Measurements from ENCODE around the gene TBC1D22A.

Gene TBC1D22A

DNA sequence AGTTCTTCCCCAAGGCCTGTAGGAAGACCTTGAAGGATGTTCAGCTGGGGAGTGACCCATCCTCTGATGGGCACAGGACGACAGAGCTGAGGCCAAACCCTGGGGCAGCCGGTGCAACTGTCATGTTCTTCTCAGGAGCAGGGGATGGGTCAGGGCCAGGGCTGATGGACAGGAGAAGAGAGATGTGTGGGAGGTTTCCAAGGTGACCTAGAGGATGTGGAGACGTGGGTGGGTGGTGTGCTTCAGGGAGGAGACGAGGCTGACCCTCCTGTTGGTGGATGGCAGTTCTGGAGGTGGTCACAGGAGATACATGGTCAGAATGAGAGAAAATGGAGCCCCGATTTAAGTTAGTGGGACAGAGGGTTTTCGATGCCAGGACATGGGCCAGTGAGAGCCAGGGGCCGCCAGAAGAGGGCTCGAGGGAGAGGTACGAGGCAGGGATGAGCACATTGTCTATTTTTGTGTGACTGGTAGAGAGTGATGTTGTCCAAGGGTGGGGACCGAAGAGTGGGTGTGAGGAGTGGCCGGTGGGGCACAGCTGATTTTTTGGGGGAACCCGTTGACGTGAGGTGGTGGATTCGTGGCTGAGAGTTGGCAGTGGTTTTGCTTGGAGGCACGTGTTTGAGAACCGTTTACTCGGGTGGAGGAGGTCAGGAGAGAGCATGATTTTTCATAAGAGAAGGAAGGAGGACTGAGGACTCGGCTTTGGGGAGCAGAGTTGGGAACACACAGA lies 14.6 kb downstream of the TBC1D22A start:
- Histone ChIP-seq H3K4me1 (ENCODE audit: low read length) (peaks cover 10% of the 10 kb centered on the region; the same call in 1 of the 2 replicates), H4K20me1 (ENCODE audit: insufficient read depth, low read length) (no peaks in the 10 kb centered on the region; the same call in 1 of the 2 replicates), H3K27ac (ENCODE audit: low read length) (no peak overlapping the region), H3K9me2 (replicated peaks; ENCODE audit: insufficient read depth, low read length) (no peaks in the 10 kb centered on the region), H3K4me2 (ENCODE audit: low read depth, low read length) (no peak overlapping the region), H3K27me3 (replicated peaks; ENCODE audit: insufficient read depth, low read length) (no peaks in the 10 kb centered on the region), H3F3A (ENCODE audit: insufficient read depth, low read length) (no peaks in the 10 kb centered on the region), H3K4me3 (ENCODE audit: low read length) (no peak overlapping the region), H3K79me2 (ENCODE audit: low read length) (peaks cover 77% of the 10 kb centered on the region), H3K9me3 (replicated peaks; ENCODE audit: insufficient read depth, low read length) (no peaks in the 10 kb centered on the region), H3K36me3 (replicated peaks; ENCODE audit: insufficient read depth, low read length) (no peaks in the 10 kb centered on the region), H3K9ac (ENCODE audit: low read length) (no peak overlapping the region), H2AFZ (ENCODE audit: low read length) (no peak overlapping the region)
- DNase-seq: no peak
- TF ChIP-seq CTCF (IDR thresholded peaks at IDR 0.05; ENCODE audit: low read length) (no peak), EZH2 (optimal IDR thresholded peaks at IDR 0.05; ENCODE audit: low read depth, low read length) (no peak), EZH2phosphoT487 (IDR thresholded peaks at IDR 0.05; ENCODE audit: low read length) (no peak)

- Histone ChIP-seq H3K9me3 (replicated peaks; ENCODE audit: insufficient read depth, low read length) (no peaks in the 10 kb centered on the region), H3K9ac (ENCODE audit: low read length) (no peak overlapping the region), H4K20me1 (ENCODE audit: insufficient read depth, low read length) (no peaks in the 10 kb centered on the region; the same call in 1 of the 2 replicates), H2AFZ (ENCODE audit: low read length) (no peak overlapping the region), H3K27ac (ENCODE audit: low read length) (no peak overlapping the region), H3K79me2 (ENCODE audit: low read length) (peaks cover 82% of the 10 kb centered on the region), H3K4me1 (ENCODE audit: low read length) (peaks cover 10% of the 10 kb centered on the region; the same call in 1 of the 2 replicates), H3K27me3 (replicated peaks; ENCODE audit: insufficient read depth, low read length) (no peaks in the 10 kb centered on the region), H3K4me3 (ENCODE audit: low read length) (no peak overlapping the region), H3K9me2 (replicated peaks; ENCODE audit: insufficient read depth, low read length) (no peaks in the 10 kb centered on the region), H3K4me2 (ENCODE audit: low read depth, low read length) (no peak overlapping the region), H3K36me3 (replicated peaks; ENCODE audit: insufficient read depth, low read length) (no peaks in the 10 kb centered on the region), H3F3A (ENCODE audit: insufficient read depth, low read length) (no peaks in the 10 kb centered on the region)
- no peak for TF ChIP-seq EZH2 (optimal IDR thresholded peaks at IDR 0.05; ENCODE audit: low read depth, low read length)
- TF ChIP-seq CTCF (IDR thresholded peaks at IDR 0.05; ENCODE audit: low read length): no peak
- no peak for TF ChIP-seq EZH2phosphoT487 (IDR thresholded peaks at IDR 0.05; ENCODE audit: low read length)
- DNase-seq: no peak
Measured at GRCh38 chr22:46777609-46777970, 15.1 kb downstream of the TBC1D22A start.

GRCh38 chr22:46779023-46779422 lies 16.6 kb downstream of the TBC1D22A start:
- no peak overlapping the region for H3K27ac ChIP-seq (ENCODE audit: low read length)
- 0 out of 2 replicates have a peak, but pooled peaks cover under 1% of the 10 kb centered on the region for H3K4me1 ChIP-seq (ENCODE audit: low read length)
- no peak overlapping the region for H3K9ac ChIP-seq (ENCODE audit: low read length)
- no peak for TF ChIP-seq EZH2 (optimal IDR thresholded peaks at IDR 0.05; ENCODE audit: low read depth, low read length)
- no peak for TF ChIP-seq CTCF (IDR thresholded peaks at IDR 0.05; ENCODE audit: low read length)
- no peak for TF ChIP-seq EZH2phosphoT487 (IDR thresholded peaks at IDR 0.05; ENCODE audit: low read length)
- no peaks in the 10 kb centered on the region for H3K9me3 ChIP-seq (replicated peaks; ENCODE audit: insufficient read depth, low read length)
- no peaks in the 10 kb centered on the region for H3F3A ChIP-seq (ENCODE audit: insufficient read depth, low read length)
- H3K9me2 ChIP-seq (replicated peaks; ENCODE audit: insufficient read depth, low read length): no peaks in the 10 kb centered on the region
- no peaks in the 10 kb centered on the region; the same call in 1 of the 2 replicates for H4K20me1 ChIP-seq (ENCODE audit: insufficient read depth, low read length)
- no peaks in the 10 kb centered on the region for H3K27me3 ChIP-seq (replicated peaks; ENCODE audit: insufficient read depth, low read length)
- no peak overlapping the region for H2AFZ ChIP-seq (ENCODE audit: low read length)
- H3K79me2 ChIP-seq (ENCODE audit: low read length): peaks cover 90% of the 10 kb centered on the region
- no peak overlapping the region for H3K4me2 ChIP-seq (ENCODE audit: low read depth, low read length)
- DNase-seq: no peak
- H3K4me3 ChIP-seq (ENCODE audit: low read length): no peak overlapping the region
- H3K36me3 ChIP-seq (replicated peaks; ENCODE audit: insufficient read depth, low read length): no peaks in the 10 kb centered on the region
